Activated CD8-positive, alpha-beta T cell treated with anti-CD3 and anti-CD28 coated beads, Interleukin-2, amount 10 ng/mL, durations not matched to agents 7 days and 5 days (primary cell): ENCODE measurements around the gene TMEM106C. TPM values are rescaled to one million over a fixed set of nuclear protein-coding genes. Genes with fewer than 3 reads are reported as not detected.

ENCODE experiments used
- ATAC-seq: fragments of 150-1000 bp; cut with Tn5 transposase; one replicate; pipeline ENCODE4 v1.10.0; 2021; ENCODE audit warnings: moderate library complexity
- CTCF ChIA-PET: fragments of 350-600 bp; sonication (Branson Sonifier 250); formaldehyde crosslinking; loops from one replicate; lab custom pipeline; 2021; ENCODE audit warnings: antibody characterized with exemption; lab: Charles Lee
- POLR2A ChIA-PET: fragments of 350-600 bp; sonication (Branson Sonifier 250); formaldehyde crosslinking; loops from one replicate; lab custom pipeline; 2021; ENCODE audit warnings: antibody characterized with exemption; lab: Charles Lee
- DNase-seq: peaks from one replicate; pipeline ENCODE4 v3.0.0-alpha.2; 2020
- H3K27ac Mint-ChIP-seq: one replicate; pipeline ENCODE4 v1.8.0; 2021; ENCODE audit warnings: mild to moderate bottlenecking, mixed read lengths
- H3K27me3 Mint-ChIP-seq: one replicate; pipeline ENCODE4 v1.8.0; 2021; ENCODE audit warnings: low read depth, mixed read lengths
- H3K36me3 Mint-ChIP-seq: one replicate; pipeline ENCODE4 v1.8.0; 2021; ENCODE audit warnings: low read depth, mixed read lengths
- H3K4me1 Mint-ChIP-seq: one replicate; pipeline ENCODE4 v1.8.0; 2021; ENCODE audit warnings: low read depth, mixed read lengths
- H3K4me3 Mint-ChIP-seq: one replicate; pipeline ENCODE4 v1.8.0; 2021; ENCODE audit warnings: mild to moderate bottlenecking, mixed read lengths
- H3K9me3 Mint-ChIP-seq: one replicate; pipeline ENCODE4 v1.8.0; 2022; ENCODE audit warnings: mixed read lengths; ENCODE audit not compliant: insufficient read depth
- total RNA-seq, 2 experiments: library from RNA; stranded (reverse); gene quantifications; one replicate each; pipeline ENCODE4 v1.2.3, GENCODE V29; 2021

TMEM106C gene, protein sequence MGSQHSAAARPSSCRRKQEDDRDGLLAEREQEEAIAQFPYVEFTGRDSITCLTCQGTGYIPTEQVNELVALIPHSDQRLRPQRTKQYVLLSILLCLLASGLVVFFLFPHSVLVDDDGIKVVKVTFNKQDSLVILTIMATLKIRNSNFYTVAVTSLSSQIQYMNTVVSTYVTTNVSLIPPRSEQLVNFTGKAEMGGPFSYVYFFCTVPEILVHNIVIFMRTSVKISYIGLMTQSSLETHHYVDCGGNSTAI
- total RNA-seq = 100 to 1,000 TPM; 139 to 140 TPM

DNA sequence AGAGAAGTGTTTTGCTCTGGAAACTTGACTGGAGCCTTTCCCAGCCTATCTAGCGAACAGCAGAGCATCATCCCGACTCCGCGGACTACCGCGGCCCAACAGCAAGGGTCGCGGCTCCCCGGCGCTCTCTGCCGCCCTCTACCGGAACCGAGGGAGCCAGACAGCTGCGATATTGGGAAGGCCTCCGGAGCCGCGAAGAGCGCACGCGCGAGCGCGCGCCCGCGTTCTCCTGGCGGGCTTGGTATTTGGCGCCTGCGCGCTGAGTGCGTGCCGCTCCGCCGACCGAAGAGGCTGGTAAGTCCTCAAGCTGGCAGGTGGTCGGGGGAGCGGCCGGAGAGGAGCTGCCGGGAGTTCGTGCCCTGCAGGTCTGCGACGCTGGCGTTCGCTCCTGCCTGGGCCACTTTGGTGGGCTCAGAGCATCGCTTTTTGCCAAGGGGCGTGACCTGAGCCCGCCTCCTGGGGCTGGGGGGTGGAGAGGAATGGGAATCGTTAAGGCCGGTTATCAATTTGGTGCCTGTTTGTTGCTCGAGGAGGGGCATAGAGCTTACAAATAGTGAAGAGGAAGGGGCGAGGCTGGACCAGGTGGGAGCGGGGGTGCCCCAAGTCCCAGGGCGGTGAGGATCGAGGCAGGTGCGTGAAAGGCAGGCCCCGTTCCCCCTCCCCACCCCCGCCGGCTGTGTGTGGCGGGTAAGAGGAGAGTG, at the start of gene TMEM106C:
TSS of gene TMEM106C (plus strand) at position 257 of the 701 bp plus-strand sequence. CDS start 641 bp downstream, outside the sequence.
- peak; percentile 98 for ATAC-seq
- ChIA-PET CTCF (interaction anchor here (0.6 to 4.1 kb wide), 58 partner anchors 8 to 258 kb away, joined by 3 to 44 read pairs (median 4); partner anchors contain the start of genes ASB8, CCDC184, COL2A1 and RPAP3), POLR2A (interaction anchor here (0.5 kb wide), 1 partner anchor 810 kb away, joined by 3 read pairs; no protein-coding TSS in a partner anchor)
- Mint-ChIP-seq H3K4me1 (peaks cover 31% of the 10 kb centered on the region), H3K36me3 (peaks cover 46% of the 10 kb centered on the region), H3K27me3 (peaks cover 27% of the 10 kb centered on the region), H3K9me3 (peaks cover 6% of the 10 kb centered on the region), H3K4me3 (peak within 1 kb of the TSS; percentile 97), H3K27ac (peak within 1 kb of the TSS; percentile 85)
- DNase-seq = peak; percentile 94

DNA sequence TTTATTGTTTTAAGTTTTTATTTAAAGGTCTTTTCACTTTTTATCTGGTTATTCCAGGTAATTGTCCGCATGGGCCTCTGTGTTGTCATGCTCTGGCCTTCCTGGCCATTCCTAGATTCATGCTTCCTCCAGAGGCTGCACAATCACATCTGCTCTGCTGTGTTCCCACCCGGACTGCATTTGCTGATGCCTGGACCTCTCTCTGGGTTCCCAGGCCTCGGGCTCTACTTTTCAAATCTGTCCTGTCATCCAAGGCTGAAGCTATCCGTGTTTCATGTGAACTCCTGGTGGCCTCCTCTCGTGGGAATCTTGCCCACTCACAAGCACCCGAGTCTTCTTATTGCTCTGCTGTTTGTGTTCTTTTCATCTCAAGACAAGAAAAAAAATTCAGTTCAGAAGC, 42.5 kb upstream of the TMEM106C start:
- H3K27ac Mint-ChIP-seq = no peak overlapping the region
- ChIA-PET POLR2A (no interaction called here), CTCF (interaction anchor here (1.2 kb wide), 1 partner anchor 14 kb away, joined by 3 read pairs; no protein-coding TSS in a partner anchor)
- DNase-seq = no peak
- H3K9me3 Mint-ChIP-seq = no peaks in the 10 kb centered on the region
- H3K4me1 Mint-ChIP-seq = no peaks in the 10 kb centered on the region
- no peak for ATAC-seq
- H3K4me3 Mint-ChIP-seq = no peak overlapping the region
- no peaks in the 10 kb centered on the region for H3K36me3 Mint-ChIP-seq
- H3K27me3 Mint-ChIP-seq = peaks cover 33% of the 10 kb centered on the region

DNA sequence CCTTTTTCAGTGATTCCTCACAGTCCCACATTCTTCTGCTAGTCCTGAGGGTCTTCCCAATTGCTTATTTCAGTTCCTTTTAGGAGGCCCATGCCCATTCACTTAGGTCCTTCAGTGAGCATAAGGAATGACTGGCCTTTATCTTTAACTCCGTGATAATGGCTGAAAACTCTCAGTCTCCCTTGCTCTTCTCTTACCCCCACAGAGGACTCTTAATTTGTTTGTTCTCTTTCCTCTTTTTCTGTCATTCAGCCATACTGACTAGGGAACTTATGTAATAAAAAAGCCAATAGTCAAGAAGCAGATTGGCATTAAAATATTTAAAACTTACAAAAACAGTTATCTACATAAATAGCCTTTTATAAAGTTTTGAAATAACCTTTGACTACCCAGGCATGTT, 41.5 kb upstream of the TMEM106C start:
- Mint-ChIP-seq H3K27me3 (peaks cover 30% of the 10 kb centered on the region), H3K27ac (no peak overlapping the region), H3K36me3 (no peaks in the 10 kb centered on the region), H3K4me3 (no peak overlapping the region), H3K9me3 (no peaks in the 10 kb centered on the region), H3K4me1 (no peaks in the 10 kb centered on the region)
- DNase-seq = no peak
- CTCF ChIA-PET = interaction anchor here (0.8 to 1.2 kb wide), 2 partner anchors 15 to 28 kb away, joined by 3 to 4 read pairs; no protein-coding TSS in a partner anchor
- ATAC-seq = no peak
- POLR2A ChIA-PET = interaction anchor here (0.7 kb wide), 1 partner anchor 44 kb away, joined by 3 read pairs; no protein-coding TSS in a partner anchor

DNA sequence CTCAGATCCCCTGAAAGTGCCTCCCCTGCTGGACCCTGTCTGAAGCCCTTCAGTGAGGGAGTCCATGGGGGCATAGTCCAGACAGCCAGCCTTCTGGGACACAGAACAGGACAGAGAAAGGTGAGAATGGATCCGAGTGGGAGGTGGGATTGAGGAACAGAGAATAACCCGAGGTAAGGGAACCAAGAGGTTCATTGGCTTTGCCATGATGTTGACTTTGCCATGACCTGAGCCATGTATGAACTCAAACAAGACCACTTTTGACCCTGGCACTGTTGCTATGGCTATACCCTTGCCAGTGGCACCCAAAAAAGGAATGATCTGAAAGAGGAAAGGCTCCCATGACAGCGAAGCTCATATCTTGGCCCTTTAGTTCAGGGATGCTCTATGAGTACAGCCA, 36.0 kb upstream of the TMEM106C start:
- no peak for ATAC-seq
- no peak for DNase-seq
- Mint-ChIP-seq H3K4me1 (no peaks in the 10 kb centered on the region), H3K9me3 (no peaks in the 10 kb centered on the region), H3K27ac (no peak overlapping the region), H3K27me3 (peaks cover 28% of the 10 kb centered on the region), H3K36me3 (no peaks in the 10 kb centered on the region), H3K4me3 (no peak overlapping the region)
- CTCF ChIA-PET = interaction anchor here (0.9 to 1.4 kb wide), 3 partner anchors 22 to 212 kb away, joined by 3 to 4 read pairs (median 3); partner anchors contain the start of gene VDR
- POLR2A ChIA-PET = interaction anchor here (0.6 kb wide), 1 partner anchor 21 kb away, joined by 3 read pairs; no protein-coding TSS in a partner anchor

DNA sequence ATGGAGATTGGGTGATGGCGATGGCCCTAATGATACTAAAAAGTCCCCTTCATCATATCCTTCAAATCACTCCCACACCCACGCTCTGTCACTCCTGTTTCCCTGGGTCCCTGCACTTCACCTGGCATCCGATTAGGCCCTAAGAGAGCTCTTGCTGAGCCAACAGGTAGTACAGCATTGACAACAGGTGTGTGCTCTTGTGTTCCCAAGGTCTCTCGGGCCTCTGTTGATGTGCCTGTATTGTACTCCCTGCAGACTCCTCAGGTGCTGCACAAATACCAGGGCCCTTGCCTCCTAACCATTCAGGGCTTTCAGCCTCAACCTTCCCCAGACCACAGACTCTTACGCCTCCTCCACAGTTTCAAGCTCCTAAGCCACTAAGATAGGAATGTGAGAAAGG, 32.8 kb upstream of the TMEM106C start:
- ChIA-PET POLR2A (no interaction called here), CTCF (interaction anchor here (1.2 to 1.5 kb wide), 2 partner anchors 16 to 19 kb away, joined by 3 to 6 read pairs; no protein-coding TSS in a partner anchor)
- DNase-seq (no peak), ATAC-seq (no peak)
- no peaks in the 10 kb centered on the region for H3K4me1 Mint-ChIP-seq
- H3K4me3 Mint-ChIP-seq = no peak overlapping the region
- H3K9me3 Mint-ChIP-seq = no peaks in the 10 kb centered on the region
- H3K36me3 Mint-ChIP-seq = no peaks in the 10 kb centered on the region
- H3K27ac Mint-ChIP-seq = no peak overlapping the region
- H3K27me3 Mint-ChIP-seq = peaks cover 22% of the 10 kb centered on the region

DNA sequence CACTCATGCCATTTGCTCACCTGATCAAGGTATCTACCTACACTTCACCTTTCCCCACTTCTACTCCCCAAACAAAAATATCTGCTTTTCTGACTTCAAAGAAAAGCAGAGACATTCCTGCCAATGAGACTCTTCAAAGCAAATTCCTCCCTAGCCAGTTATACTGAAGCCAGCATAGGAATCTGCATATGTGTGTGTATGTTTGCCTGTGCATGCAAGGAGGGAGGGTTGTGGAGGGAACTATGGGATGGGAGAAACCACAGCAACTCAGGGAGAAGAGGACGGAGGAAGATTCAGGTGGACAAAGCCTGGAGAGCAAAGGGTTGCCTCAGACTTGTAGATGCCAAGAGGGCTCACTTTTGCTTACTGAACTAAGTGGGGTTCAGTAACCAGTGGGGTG, 32.2 kb upstream of the TMEM106C start:
- no peaks in the 10 kb centered on the region for H3K36me3 Mint-ChIP-seq
- peaks cover 25% of the 10 kb centered on the region for H3K27me3 Mint-ChIP-seq
- DNase-seq (no peak), ATAC-seq (no peak)
- H3K4me1 Mint-ChIP-seq = no peaks in the 10 kb centered on the region
- CTCF ChIA-PET = interaction anchor here (1.2 to 1.5 kb wide), 2 partner anchors 16 to 18 kb away, joined by 3 to 6 read pairs; no protein-coding TSS in a partner anchor
- no peak overlapping the region for H3K27ac Mint-ChIP-seq
- no peak overlapping the region for H3K4me3 Mint-ChIP-seq
- POLR2A ChIA-PET = no interaction called here
- H3K9me3 Mint-ChIP-seq = no peaks in the 10 kb centered on the region

DNA sequence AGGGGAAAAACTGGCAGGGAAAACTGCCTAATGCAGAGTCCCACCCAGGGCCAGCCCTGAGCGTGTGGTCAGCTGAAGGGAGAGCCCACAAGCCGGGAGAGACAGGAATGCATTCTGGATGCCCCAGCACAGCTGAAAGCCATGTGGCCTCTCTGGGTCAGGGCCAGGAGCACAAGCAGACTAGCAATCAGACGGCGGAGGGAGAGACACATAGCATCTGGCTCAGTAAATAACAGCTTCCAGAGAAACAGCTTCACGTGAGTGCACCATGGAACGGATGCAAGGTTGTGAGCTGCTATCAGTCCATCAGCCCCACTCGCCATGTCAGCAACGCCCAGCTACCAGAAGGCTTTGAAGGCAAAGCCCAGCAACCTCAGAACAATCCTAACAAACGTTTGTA, 28.2 kb upstream of the TMEM106C start:
- Mint-ChIP-seq H3K27me3 (peaks cover 26% of the 10 kb centered on the region), H3K4me3 (no peak overlapping the region), H3K27ac (no peak overlapping the region), H3K4me1 (no peaks in the 10 kb centered on the region), H3K36me3 (no peaks in the 10 kb centered on the region), H3K9me3 (no peaks in the 10 kb centered on the region)
- DNase-seq (no peak), ATAC-seq (no peak)
- CTCF ChIA-PET = interaction anchor here (1.2 to 1.5 kb wide), 3 partner anchors 14 to 30 kb away, joined by 3 to 7 read pairs (median 3); partner anchors contain the start of genes TMEM106C and VDR
- POLR2A ChIA-PET = interaction anchor here (1.4 kb wide), 1 partner anchor 14 kb away, joined by 3 read pairs; no protein-coding TSS in a partner anchor

DNA sequence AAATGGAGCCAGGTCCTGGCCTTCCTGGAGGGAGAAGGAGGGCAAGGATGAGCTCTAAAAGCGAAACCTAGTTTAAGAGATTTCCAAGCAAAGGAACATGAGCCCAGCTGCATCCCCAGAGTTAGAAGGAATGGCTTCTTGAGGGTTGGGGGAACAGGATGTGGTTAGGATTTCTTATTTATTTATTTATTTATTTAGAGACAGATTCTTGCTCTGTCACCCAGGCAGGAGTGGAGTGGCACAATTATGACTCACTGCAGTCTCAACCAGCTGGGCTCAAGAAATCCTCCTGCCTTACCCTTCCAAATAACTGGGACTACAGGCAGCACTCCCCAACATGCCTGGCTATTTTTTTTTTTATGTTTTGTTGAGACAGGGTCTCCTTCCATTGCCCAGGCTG, 25.3 kb upstream of the TMEM106C start:
- no peaks in the 10 kb centered on the region for H3K9me3 Mint-ChIP-seq
- no peak for DNase-seq
- no peak overlapping the region for H3K4me3 Mint-ChIP-seq
- no peak overlapping the region for H3K27ac Mint-ChIP-seq
- no peak for ATAC-seq
- no peaks in the 10 kb centered on the region for H3K36me3 Mint-ChIP-seq
- ChIA-PET CTCF (no interaction called here), POLR2A (interaction anchor here (0.6 kb wide), 1 partner anchor 128 kb away, joined by 6 read pairs; no protein-coding TSS in a partner anchor)
- peaks cover 35% of the 10 kb centered on the region for H3K27me3 Mint-ChIP-seq
- peaks cover 7% of the 10 kb centered on the region for H3K4me1 Mint-ChIP-seq

DNA sequence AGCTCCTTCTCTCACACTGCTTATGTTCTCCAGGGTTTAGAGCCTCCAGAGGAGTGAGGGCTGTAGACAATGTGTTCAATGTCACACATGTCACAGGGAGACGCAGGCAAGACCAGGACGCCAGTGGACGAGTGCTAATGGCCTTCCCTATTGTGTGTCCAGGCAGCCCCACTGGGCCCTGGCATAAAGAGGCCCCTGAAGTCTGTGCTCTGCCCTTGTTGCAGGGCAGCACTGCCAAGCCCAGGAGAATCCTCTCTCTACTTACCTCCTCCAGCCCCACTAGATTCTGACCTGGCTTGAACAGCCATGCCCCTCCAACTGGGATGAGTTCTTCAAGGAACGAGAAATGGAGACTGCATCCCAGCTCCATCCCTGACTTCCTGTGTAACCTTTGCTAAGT, 24.8 kb upstream of the TMEM106C start:
- H3K4me1 Mint-ChIP-seq = peaks cover 7% of the 10 kb centered on the region
- no peaks in the 10 kb centered on the region for H3K9me3 Mint-ChIP-seq
- no peak overlapping the region for H3K27ac Mint-ChIP-seq
- DNase-seq (no peak), ATAC-seq (no peak)
- ChIA-PET CTCF (no interaction called here), POLR2A (interaction anchor here (0.6 kb wide), 1 partner anchor 128 kb away, joined by 6 read pairs; no protein-coding TSS in a partner anchor)
- peaks cover 34% of the 10 kb centered on the region for H3K27me3 Mint-ChIP-seq
- no peaks in the 10 kb centered on the region for H3K36me3 Mint-ChIP-seq
- H3K4me3 Mint-ChIP-seq = no peak overlapping the region

DNA sequence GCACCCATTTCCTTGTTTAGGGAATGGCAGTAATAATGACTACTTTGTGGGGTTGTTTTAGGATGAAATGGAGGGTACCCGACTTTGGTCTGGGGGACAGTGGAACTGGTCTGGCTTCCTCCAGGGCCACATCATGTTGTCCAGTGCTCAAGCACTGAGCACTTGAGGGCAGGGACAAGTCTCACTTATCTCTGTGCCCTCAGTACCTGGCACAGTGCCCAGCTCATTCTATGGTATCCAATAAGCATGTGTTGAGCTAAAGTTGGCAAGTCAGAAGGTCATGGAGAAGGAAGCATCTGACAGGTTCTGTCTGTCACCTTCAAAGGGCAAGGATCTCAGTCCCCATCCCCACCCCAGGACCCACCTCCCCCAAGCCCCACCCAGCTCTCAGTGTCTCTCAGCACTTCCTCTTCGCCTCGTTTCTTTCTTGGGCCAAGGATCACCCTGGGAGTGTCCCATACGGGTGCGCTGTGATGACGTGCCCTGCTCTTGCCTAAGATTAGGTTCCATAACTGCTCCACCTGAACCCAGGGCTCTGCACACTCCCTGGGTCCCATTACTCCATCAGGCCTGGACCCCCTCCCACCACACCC, 24.3 kb upstream of the TMEM106C start:
- CTCF ChIA-PET = no interaction called here
- POLR2A ChIA-PET = no interaction called here
- Mint-ChIP-seq H3K4me1 (peaks cover 7% of the 10 kb centered on the region), H3K27ac (no peak overlapping the region), H3K4me3 (no peak overlapping the region), H3K36me3 (no peaks in the 10 kb centered on the region), H3K27me3 (peaks cover 34% of the 10 kb centered on the region), H3K9me3 (no peaks in the 10 kb centered on the region)
- DNase-seq = no peak
- ATAC-seq = no peak

DNA sequence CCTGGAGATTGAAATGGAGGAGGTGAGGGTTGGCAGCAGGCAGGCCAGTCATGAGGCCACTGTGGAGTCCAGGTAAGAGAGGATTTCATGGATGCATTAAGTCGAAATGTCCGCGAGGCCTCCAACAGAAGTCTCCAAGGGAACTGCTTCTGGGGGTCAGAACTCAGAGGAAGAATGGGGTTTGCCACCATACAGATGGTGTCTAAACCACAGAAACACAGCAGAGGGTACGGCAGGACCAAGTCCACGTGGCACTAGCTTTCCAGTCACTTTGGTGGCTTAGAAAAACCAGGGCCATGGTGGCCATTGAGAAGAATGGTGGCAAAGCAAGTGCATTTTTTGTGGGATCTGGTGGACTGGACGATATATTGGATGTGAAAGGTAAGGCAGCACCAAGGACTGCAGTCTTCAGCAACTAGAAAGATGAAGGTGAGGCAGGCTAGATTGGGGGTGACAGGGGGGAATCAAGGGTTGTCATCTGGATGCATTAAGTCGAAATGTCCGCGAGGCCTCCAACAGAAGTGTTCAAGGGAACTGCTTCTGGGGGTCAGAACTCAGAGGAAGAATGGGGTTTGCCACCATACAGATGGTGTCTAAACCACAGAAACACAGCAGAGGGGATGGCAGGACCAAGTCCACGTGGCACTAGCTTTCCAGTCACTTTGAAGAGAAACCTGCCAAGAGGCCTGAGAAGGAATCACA, 22.5 kb upstream of the TMEM106C start:
- no peak for ATAC-seq
- Mint-ChIP-seq H3K4me1 (peaks cover 7% of the 10 kb centered on the region), H3K27me3 (peaks cover 25% of the 10 kb centered on the region), H3K9me3 (no peaks in the 10 kb centered on the region), H3K27ac (no peak overlapping the region), H3K4me3 (no peak overlapping the region), H3K36me3 (no peaks in the 10 kb centered on the region)
- DNase-seq = no peak
- ChIA-PET CTCF (interaction anchor here (0.9 to 1.5 kb wide), 3 partner anchors 22 to 248 kb away, joined by 3 to 5 read pairs (median 3); partner anchors contain the start of gene TMEM106C), POLR2A (no interaction called here)
